Left cardiac atrium (tissue), 2 donors: ENCODE results near the gene CERS3. TPM values are rescaled to one million over a fixed set of nuclear protein-coding genes. Genes with fewer than 3 reads are reported as not detected.

Experiments used
- total RNA-seq, 2 donors: library from RNA; stranded (reverse); fragmentation: NEBNext Ultra II Directional; extraction: Animal tissue kit (Norgen Biotek cat#: 25700); gene quantifications; one replicate each; pipeline ENCODE4 v1.2.1, GENCODE V29; 2021
- donor health status: DM: no; HTN: yes; CAD: no; lungs with severe emphysema.
- donor health status: DM: yes; HTN: yes; CAD: no.

CERS3 gene
- total RNA-seq, 2 donors from 2014 or later: 0.18 TPM; not detected in 1

Other genes starting within 250 kb of the CERS3 start
- gene ADAMTS17, start 187.0 kb downstream of the CERS3 start, total RNA-seq: 1 to 10 TPM; 3.2 to 6.3 TPM
- gene LINS1, start 73.2 kb upstream of the CERS3 start, total RNA-seq: 10 to 100 TPM in 1 of 2 donors, 1 to 10 TPM in 1; 9.4 to 10.6 TPM
- 1 to 10 TPM; 5.9 to 8.3 TPM for gene ASB7, start 73.6 kb upstream of the CERS3 start, total RNA-seq